A549 (cell line): Measurements from ENCODE around the gene TACC2.

ENCODE experiments used
- PHF8 ChIP-seq: fragments of 200-600 bp; sonication (generic); IDR thresholded peaks from 2 replicates; pipeline ENCODE4 v1.6.1; 2016; ENCODE audit warnings: low read depth, mild to moderate bottlenecking, antibody characterized with exemption, moderate library complexity, borderline replicate concordance
- SREBF2 ChIP-seq: fragments of 450-650 bp; IDR thresholded peaks from 2 replicates; pipeline ENCODE4 v1.6.1; 2014; ENCODE audit warnings: mild to moderate bottlenecking, moderate library complexity
- TF ChIP-seq, protein P1 (sequence below): fragments of >200 bp; sonication (Bioruptor Twin); formaldehyde crosslinking; IDR thresholded peaks from 3 replicates; pipeline ENCODE4 v1.5.1; 2016

DNA sequence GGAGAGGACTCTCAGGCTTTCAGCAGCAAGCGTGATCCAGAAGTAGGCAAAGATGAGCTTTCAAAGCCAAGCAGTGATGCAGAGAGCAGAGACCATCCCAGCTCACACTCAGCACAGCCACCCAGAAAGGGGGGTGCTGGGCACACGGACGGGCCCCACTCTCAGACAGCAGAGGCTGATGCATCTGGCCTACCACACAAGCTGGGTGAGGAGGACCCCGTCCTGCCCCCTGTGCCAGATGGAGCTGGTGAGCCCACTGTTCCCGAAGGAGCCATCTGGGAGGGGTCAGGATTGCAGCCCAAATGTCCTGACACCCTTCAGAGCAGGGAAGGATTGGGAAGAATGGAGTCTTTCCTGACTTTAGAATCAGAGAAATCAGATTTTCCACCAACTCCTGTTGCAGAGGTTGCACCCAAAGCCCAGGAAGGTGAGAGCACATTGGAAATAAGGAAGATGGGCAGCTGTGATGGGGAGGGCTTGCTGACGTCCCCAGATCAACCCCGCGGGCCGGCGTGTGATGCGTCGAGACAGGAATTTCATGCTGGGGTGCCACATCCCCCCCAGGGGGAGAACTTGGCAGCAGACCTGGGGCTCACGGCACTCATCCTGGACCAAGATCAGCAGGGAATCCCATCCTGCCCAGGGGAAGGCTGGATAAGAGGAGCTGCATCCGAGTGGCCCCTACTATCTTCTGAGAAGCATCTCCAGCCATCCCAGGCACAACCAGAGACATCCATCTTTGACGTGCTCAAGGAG, 95.5 kb downstream of the TACC2 start:
- TF ChIP-seq, protein P1, sequence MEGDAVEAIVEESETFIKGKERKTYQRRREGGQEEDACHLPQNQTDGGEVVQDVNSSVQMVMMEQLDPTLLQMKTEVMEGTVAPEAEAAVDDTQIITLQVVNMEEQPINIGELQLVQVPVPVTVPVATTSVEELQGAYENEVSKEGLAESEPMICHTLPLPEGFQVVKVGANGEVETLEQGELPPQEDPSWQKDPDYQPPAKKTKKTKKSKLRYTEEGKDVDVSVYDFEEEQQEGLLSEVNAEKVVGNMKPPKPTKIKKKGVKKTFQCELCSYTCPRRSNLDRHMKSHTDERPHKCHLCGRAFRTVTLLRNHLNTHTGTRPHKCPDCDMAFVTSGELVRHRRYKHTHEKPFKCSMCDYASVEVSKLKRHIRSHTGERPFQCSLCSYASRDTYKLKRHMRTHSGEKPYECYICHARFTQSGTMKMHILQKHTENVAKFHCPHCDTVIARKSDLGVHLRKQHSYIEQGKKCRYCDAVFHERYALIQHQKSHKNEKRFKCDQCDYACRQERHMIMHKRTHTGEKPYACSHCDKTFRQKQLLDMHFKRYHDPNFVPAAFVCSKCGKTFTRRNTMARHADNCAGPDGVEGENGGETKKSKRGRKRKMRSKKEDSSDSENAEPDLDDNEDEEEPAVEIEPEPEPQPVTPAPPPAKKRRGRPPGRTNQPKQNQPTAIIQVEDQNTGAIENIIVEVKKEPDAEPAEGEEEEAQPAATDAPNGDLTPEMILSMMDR, result no peak
- TF ChIP-seq PHF8, result no peak
- no peak for TF ChIP-seq SREBF2
